MCF 10A (cell line): ENCODE results near the gene SLC17A3. TPM values are rescaled to one million over a fixed set of nuclear protein-coding genes. Genes with fewer than 3 reads are reported as not detected.

Experiments
- BruUV-seq: library from RNA; stranded (reverse); fragments of 400-500 nt; replicated peaks from 2 replicates; lab custom pipeline; 2021; lab: Mats Ljungman, UMichigan
- CTCF ChIA-PET: fragments of 300-600 bp; sonication (Branson Sonifier 250); formaldehyde crosslinking; extraction: SDS; loops from one replicate; lab custom pipeline; 2021; ENCODE audit warnings: antibody characterized with exemption, inconsistent platforms; lab: Yijun Ruan, JAX
- POLR2A ChIA-PET: fragments of 300-600, 350-650 bp; sonication (Branson Sonifier 250); formaldehyde crosslinking; extraction: SDS; loops from one replicate; lab custom pipeline; 2020; ENCODE audit warnings: antibody characterized with exemption, inconsistent platforms; lab: Yijun Ruan, JAX
- DNase-seq: peaks from one replicate; pipeline ENCODE4 v3.0.0-alpha.2; 2018; ENCODE audit not compliant: unreplicated experiment
- H3K27ac Mint-ChIP-seq: one replicate; pipeline ENCODE4 v1.8.0; 2022; ENCODE audit warnings: mild to moderate bottlenecking, low read depth, mixed read lengths; ENCODE audit not compliant: unreplicated experiment
- H3K27me3 Mint-ChIP-seq: one replicate; pipeline ENCODE4 v1.8.0; 2022; ENCODE audit warnings: mixed read lengths; ENCODE audit not compliant: insufficient read depth, unreplicated experiment
- H3K36me3 Mint-ChIP-seq: one replicate; pipeline ENCODE4 v1.8.0; 2022; ENCODE audit warnings: mild to moderate bottlenecking, moderate library complexity, mixed read lengths; ENCODE audit not compliant: insufficient read depth, unreplicated experiment
- H3K4me1 Mint-ChIP-seq: one replicate; pipeline ENCODE4 v1.8.0; 2022; ENCODE audit warnings: mixed read lengths; ENCODE audit not compliant: insufficient read depth, unreplicated experiment
- H3K4me3 Mint-ChIP-seq: one replicate; pipeline ENCODE4 v1.8.0; 2022; ENCODE audit warnings: mild to moderate bottlenecking, moderate library complexity, mixed read lengths; ENCODE audit not compliant: unreplicated experiment
- H3K9me3 Mint-ChIP-seq: one replicate; pipeline ENCODE4 v1.8.0; 2022; ENCODE audit warnings: mixed read lengths; ENCODE audit not compliant: unreplicated experiment
- CTCF ChIP-seq: fragments of 200-600 bp; IDR thresholded peaks from one replicate; pipeline ENCODE4 v1.8.0; 2022; ENCODE audit warnings: antibody characterized with exemption, mild to moderate bottlenecking; ENCODE audit not compliant: unreplicated experiment
- intact Hi-C: fragments of 100-400 bp; cut with micrococcal nuclease; formaldehyde crosslinking; loops from 2 replicates; pipeline ENCODE4 v1.14.1; 2022
- total RNA-seq: library from RNA; stranded (reverse); gene quantifications from 2 replicates; pipeline ENCODE4 v1.2.3, GENCODE V29; 2022

Gene SLC17A3
- total RNA-seq, 1 experiment from 2014 or later, result not detected

GRCh38 chr6:25899123-25899522, 25.1 kb upstream of the SLC17A3 start:
- TF ChIP-seq CTCF, result no peak
- Mint-ChIP-seq H3K4me3 (no peak overlapping the region), H3K27ac (no peak overlapping the region), H3K4me1 (no peaks in the 10 kb centered on the region), H3K36me3 (no peaks in the 10 kb centered on the region), H3K27me3 (no peaks in the 10 kb centered on the region), H3K9me3 (no peaks in the 10 kb centered on the region)
- intact Hi-C loops, result no loop called here
- POLR2A ChIA-PET, result interaction anchor here (1.4 kb wide), 1 partner anchor 63 kb away, joined by 4 read pairs; the partner anchor contains the start of gene TRIM38
- BruUV-seq, result no TSS peak
- CTCF ChIA-PET, result interaction anchor here (0.6 to 1.9 kb wide), 9 partner anchors 8 to 298 kb away, joined by 3 to 8 read pairs (median 3); no protein-coding TSS in a partner anchor
- no peak for DNase-seq

- no peak for TF ChIP-seq CTCF
- Mint-ChIP-seq H3K4me3 (no peak overlapping the region), H3K27ac (no peak overlapping the region), H3K4me1 (no peaks in the 10 kb centered on the region), H3K27me3 (no peaks in the 10 kb centered on the region), H3K36me3 (no peaks in the 10 kb centered on the region), H3K9me3 (no peaks in the 10 kb centered on the region)
- POLR2A ChIA-PET, result no interaction called here
- no peak for DNase-seq
- intact Hi-C loops, result no loop called here
- CTCF ChIA-PET, result interaction anchor here (0.6 to 1.9 kb wide), 6 partner anchors 9 to 298 kb away, joined by 3 to 8 read pairs (median 4); no protein-coding TSS in a partner anchor
- BruUV-seq, result no TSS peak
Observed at GRCh38 chr6:25898289-25898977, 24.4 kb upstream of the SLC17A3 start.

- POLR2A ChIA-PET, result interaction anchor here (0.6 kb wide), 1 partner anchor 731 kb away, joined by 4 read pairs; no protein-coding TSS in a partner anchor
- Mint-ChIP-seq H3K4me3 (no peak overlapping the region), H3K4me1 (no peaks in the 10 kb centered on the region), H3K27ac (no peak overlapping the region), H3K27me3 (no peaks in the 10 kb centered on the region), H3K9me3 (no peaks in the 10 kb centered on the region), H3K36me3 (no peaks in the 10 kb centered on the region)
- CTCF ChIA-PET, result interaction anchor here (1.1 kb wide), 1 partner anchor 25 kb away, joined by 3 read pairs; no protein-coding TSS in a partner anchor
- no peak for TF ChIP-seq CTCF
- no peak for DNase-seq
- intact Hi-C loops, result no loop called here
- BruUV-seq, result no TSS peak
Observed at GRCh38 chr6:25896252-25896651, 22.2 kb upstream of the SLC17A3 start.

- Mint-ChIP-seq H3K4me3 (no peak overlapping the region), H3K9me3 (no peaks in the 10 kb centered on the region), H3K36me3 (no peaks in the 10 kb centered on the region), H3K27me3 (no peaks in the 10 kb centered on the region), H3K4me1 (no peaks in the 10 kb centered on the region), H3K27ac (no peak overlapping the region)
- no peak for TF ChIP-seq CTCF
- BruUV-seq, result no TSS peak
- intact Hi-C loops, result no loop called here
- ChIA-PET POLR2A (no interaction called here), CTCF (interaction anchor here (1.1 kb wide), 1 partner anchor 25 kb away, joined by 3 read pairs; no protein-coding TSS in a partner anchor)
- no peak for DNase-seq
Observed at GRCh38 chr6:25895771-25896170, 21.7 kb upstream of the SLC17A3 start.
